Measurements from ENCODE around the gene FILIP1L. TPM values are rescaled to one million over a fixed set of nuclear protein-coding genes. Genes with fewer than 3 reads are reported as not detected.

The FILIP1L gene
- total RNA-seq, 1 donor from 2014 or later, result 4.5 TPM

- no peak overlapping the region for H3K4me3 Mint-ChIP-seq (ENCODE audit: low read depth)
- no peak for DNase-seq (ENCODE audit: low spot score)
- intact Hi-C loops (cut with micrococcal nuclease), result no loop called here
- H3K27ac Mint-ChIP-seq, result no peak overlapping the region
- peaks cover 14% of the 10 kb centered on the region for H3K4me1 Mint-ChIP-seq (ENCODE audit: low read depth)
- H3K36me3 Mint-ChIP-seq (ENCODE audit: low read depth), result peaks cover 54% of the 10 kb centered on the region
- no peaks in the 10 kb centered on the region for H3K27me3 Mint-ChIP-seq (ENCODE audit: low read depth)
- H3K9me3 Mint-ChIP-seq, result peaks cover under 1% of the 10 kb centered on the region
Observed at GRCh38 chr3:100149130-100149529, 34.8 kb upstream of the FILIP1L start.

GRCh38 chr3:100144255-100144866 lies 30.1 kb upstream of the FILIP1L start:
- intact Hi-C loops (cut with micrococcal nuclease), result loop anchor here (5.0 kb wide), 1 partner anchor 72 kb away; no protein-coding TSS in a partner anchor
- no peak overlapping the region for H3K27ac Mint-ChIP-seq
- no peak overlapping the region for H3K4me3 Mint-ChIP-seq (ENCODE audit: low read depth)
- H3K9me3 Mint-ChIP-seq, result peaks cover 26% of the 10 kb centered on the region
- peaks cover 51% of the 10 kb centered on the region for H3K36me3 Mint-ChIP-seq (ENCODE audit: low read depth)
- peaks cover 15% of the 10 kb centered on the region for H3K4me1 Mint-ChIP-seq (ENCODE audit: low read depth)
- H3K27me3 Mint-ChIP-seq (ENCODE audit: low read depth), result no peaks in the 10 kb centered on the region
- no peak for DNase-seq (ENCODE audit: low spot score)

- H3K27me3 Mint-ChIP-seq (ENCODE audit: low read depth), result no peaks in the 10 kb centered on the region
- no peak for DNase-seq (ENCODE audit: low spot score)
- H3K4me1 Mint-ChIP-seq (ENCODE audit: low read depth), result peaks cover 21% of the 10 kb centered on the region
- intact Hi-C loops (cut with micrococcal nuclease), result loop anchor here (5.0 kb wide), 1 partner anchor 69 kb away; no protein-coding TSS in a partner anchor
- peaks cover 26% of the 10 kb centered on the region for H3K9me3 Mint-ChIP-seq
- H3K27ac Mint-ChIP-seq, result no peak overlapping the region
- H3K4me3 Mint-ChIP-seq (ENCODE audit: low read depth), result no peak overlapping the region
- H3K36me3 Mint-ChIP-seq (ENCODE audit: low read depth), result peaks cover 53% of the 10 kb centered on the region
Observed at GRCh38 chr3:100141586-100141985, 27.3 kb upstream of the FILIP1L start.

- H3K36me3 Mint-ChIP-seq (ENCODE audit: low read depth), result peaks cover 52% of the 10 kb centered on the region
- peaks cover 26% of the 10 kb centered on the region for H3K9me3 Mint-ChIP-seq
- no peak overlapping the region for H3K4me3 Mint-ChIP-seq (ENCODE audit: low read depth)
- no peak overlapping the region for H3K27ac Mint-ChIP-seq
- intact Hi-C loops (cut with micrococcal nuclease), result loop anchor here (5.0 kb wide), 1 partner anchor 69 kb away; no protein-coding TSS in a partner anchor
- no peaks in the 10 kb centered on the region for H3K27me3 Mint-ChIP-seq (ENCODE audit: low read depth)
- H3K4me1 Mint-ChIP-seq (ENCODE audit: low read depth), result peaks cover 21% of the 10 kb centered on the region
- DNase-seq (ENCODE audit: low spot score), result no peak
Observed at GRCh38 chr3:100140976-100141375, 26.7 kb upstream of the FILIP1L start.

- Mint-ChIP-seq H3K27me3 (ENCODE audit: low read depth) (no peaks in the 10 kb centered on the region), H3K36me3 (ENCODE audit: low read depth) (peaks cover 24% of the 10 kb centered on the region), H3K9me3 (peaks cover 4% of the 10 kb centered on the region), H3K4me3 (ENCODE audit: low read depth) (no peak overlapping the region), H3K27ac (no peak overlapping the region), H3K4me1 (ENCODE audit: low read depth) (peaks cover 11% of the 10 kb centered on the region)
- DNase-seq (ENCODE audit: low spot score), result no peak
- intact Hi-C loops (cut with micrococcal nuclease), result no loop called here
Observed at GRCh38 chr3:100136921-100137320, 22.6 kb upstream of the FILIP1L start.

- H3K27me3 Mint-ChIP-seq (ENCODE audit: low read depth), result no peaks in the 10 kb centered on the region
- no peaks in the 10 kb centered on the region for H3K36me3 Mint-ChIP-seq (ENCODE audit: low read depth)
- no peak overlapping the region for H3K27ac Mint-ChIP-seq
- H3K9me3 Mint-ChIP-seq, result no peaks in the 10 kb centered on the region
- H3K4me1 Mint-ChIP-seq (ENCODE audit: low read depth), result no peaks in the 10 kb centered on the region
- no peak overlapping the region for H3K4me3 Mint-ChIP-seq (ENCODE audit: low read depth)
- intact Hi-C loops (cut with micrococcal nuclease), result no loop called here
- no peak for DNase-seq (ENCODE audit: low spot score)
Observed at GRCh38 chr3:100131241-100131640, 16.9 kb upstream of the FILIP1L start.

- H3K9me3 Mint-ChIP-seq, result no peaks in the 10 kb centered on the region
Observed at GRCh38 chr3:100129941-100130340, 15.6 kb upstream of the FILIP1L start.

GRCh38 chr3:100128565-100128964 lies 14.3 kb upstream of the FILIP1L start:
- intact Hi-C loops (cut with micrococcal nuclease), result no loop called here
- H3K9me3 Mint-ChIP-seq, result no peaks in the 10 kb centered on the region
- H3K27me3 Mint-ChIP-seq (ENCODE audit: low read depth), result no peaks in the 10 kb centered on the region
- no peak overlapping the region for H3K27ac Mint-ChIP-seq
- no peak for DNase-seq (ENCODE audit: low spot score)
- H3K36me3 Mint-ChIP-seq (ENCODE audit: low read depth), result no peaks in the 10 kb centered on the region
- no peaks in the 10 kb centered on the region for H3K4me1 Mint-ChIP-seq (ENCODE audit: low read depth)
- no peak overlapping the region for H3K4me3 Mint-ChIP-seq (ENCODE audit: low read depth)

More at GRCh38 chr3:100129941-100130340, 15.6 kb upstream of the FILIP1L start:
- H3K4me3 Mint-ChIP-seq (ENCODE audit: low read depth), result no peak overlapping the region
- no peaks in the 10 kb centered on the region for H3K4me1 Mint-ChIP-seq (ENCODE audit: low read depth)
- H3K27me3 Mint-ChIP-seq (ENCODE audit: low read depth), result no peaks in the 10 kb centered on the region
- H3K36me3 Mint-ChIP-seq (ENCODE audit: low read depth), result no peaks in the 10 kb centered on the region
- H3K27ac Mint-ChIP-seq, result no peak overlapping the region
- no peak for DNase-seq (ENCODE audit: low spot score)
- intact Hi-C loops (cut with micrococcal nuclease), result no loop called here

GRCh38 chr3:100127792-100128191 lies 13.5 kb upstream of the FILIP1L start:
- H3K4me1 Mint-ChIP-seq (ENCODE audit: low read depth), result no peaks in the 10 kb centered on the region
- no peaks in the 10 kb centered on the region for H3K36me3 Mint-ChIP-seq (ENCODE audit: low read depth)
- no peaks in the 10 kb centered on the region for H3K27me3 Mint-ChIP-seq (ENCODE audit: low read depth)
- intact Hi-C loops (cut with micrococcal nuclease), result no loop called here
- H3K9me3 Mint-ChIP-seq, result no peaks in the 10 kb centered on the region
- H3K4me3 Mint-ChIP-seq (ENCODE audit: low read depth), result no peak overlapping the region
- no peak for DNase-seq (ENCODE audit: low spot score)
- no peak overlapping the region for H3K27ac Mint-ChIP-seq

- H3K4me1 Mint-ChIP-seq (ENCODE audit: low read depth), result no peaks in the 10 kb centered on the region
- H3K27ac Mint-ChIP-seq, result no peak overlapping the region
- H3K36me3 Mint-ChIP-seq (ENCODE audit: low read depth), result no peaks in the 10 kb centered on the region
- H3K9me3 Mint-ChIP-seq, result no peaks in the 10 kb centered on the region
- H3K27me3 Mint-ChIP-seq (ENCODE audit: low read depth), result no peaks in the 10 kb centered on the region
- no peak for DNase-seq (ENCODE audit: low spot score)
- intact Hi-C loops (cut with micrococcal nuclease), result no loop called here
- no peak overlapping the region for H3K4me3 Mint-ChIP-seq (ENCODE audit: low read depth)
Observed at GRCh38 chr3:100125161-100125938, 11.0 kb upstream of the FILIP1L start.

GRCh38 chr3:100124201-100124761 lies 10.0 kb upstream of the FILIP1L start:
- intact Hi-C loops (cut with micrococcal nuclease), result no loop called here
- Mint-ChIP-seq H3K4me3 (ENCODE audit: low read depth) (no peak overlapping the region), H3K36me3 (ENCODE audit: low read depth) (no peaks in the 10 kb centered on the region), H3K27ac (no peak overlapping the region), H3K27me3 (ENCODE audit: low read depth) (no peaks in the 10 kb centered on the region), H3K9me3 (no peaks in the 10 kb centered on the region), H3K4me1 (ENCODE audit: low read depth) (no peaks in the 10 kb centered on the region)
- DNase-seq (ENCODE audit: low spot score), result no peak

- H3K4me1 Mint-ChIP-seq (ENCODE audit: low read depth), result no peaks in the 10 kb centered on the region
- H3K27me3 Mint-ChIP-seq (ENCODE audit: low read depth), result no peaks in the 10 kb centered on the region
- intact Hi-C loops (cut with micrococcal nuclease), result no loop called here
Observed at GRCh38 chr3:100123112-100123511, 8.8 kb upstream of the FILIP1L start.

GRCh38 chr3:100122321-100122720 lies 8.0 kb upstream of the FILIP1L start:
- Mint-ChIP-seq H3K9me3 (no peaks in the 10 kb centered on the region), H3K27me3 (ENCODE audit: low read depth) (no peaks in the 10 kb centered on the region), H3K4me3 (ENCODE audit: low read depth) (no peak overlapping the region), H3K4me1 (ENCODE audit: low read depth) (no peaks in the 10 kb centered on the region), H3K36me3 (ENCODE audit: low read depth) (no peaks in the 10 kb centered on the region), H3K27ac (no peak overlapping the region)
- no peak for DNase-seq (ENCODE audit: low spot score)
- intact Hi-C loops (cut with micrococcal nuclease), result no loop called here

More at GRCh38 chr3:100123112-100123511, 8.8 kb upstream of the FILIP1L start:
- Mint-ChIP-seq H3K4me3 (ENCODE audit: low read depth) (no peak overlapping the region), H3K27ac (no peak overlapping the region), H3K9me3 (no peaks in the 10 kb centered on the region), H3K36me3 (ENCODE audit: low read depth) (no peaks in the 10 kb centered on the region)
- DNase-seq (ENCODE audit: low spot score), result no peak
